Peyer's patch (tissue), 4 donors: ENCODE results near the gene FCGR2B. TPM values are rescaled to one million over a fixed set of nuclear protein-coding genes. Genes with fewer than 3 reads are reported as not detected.

Experiments
- DNase-seq, 3 donors: peaks; one replicate each; pipeline ENCODE4 v3.0.0-alpha.2; 2017 to 2019
- H3K27ac ChIP-seq, 4 donors: fragments of 200-600 bp; sonication (generic); one replicate each; pipeline ENCODE4 v1.5.1; 2016 to 2019
- H3K27me3 ChIP-seq, 2 donors: fragments of 200-600 bp; sonication (generic); one replicate each; pipeline ENCODE4 v1.5.1; 2019
- H3K36me3 ChIP-seq, 3 donors: fragments of 200-600 bp; sonication (generic); one replicate each; pipeline ENCODE4 v1.5.1; 2016 to 2019
- H3K4me1 ChIP-seq, 4 donors: fragments of 200-600 bp; sonication (generic); one replicate each; pipeline ENCODE4 v1.5.1; 2016 to 2019
- H3K4me3 ChIP-seq, 4 donors: fragments of 200-600 bp; sonication (generic); 1 replicate in 3 of 4; 2 replicates in 1 of 4; pipeline ENCODE4 v1.5.1; 2016 to 2019; ENCODE audit warnings: mild to moderate bottlenecking in 1 of 4
- H3K9me3 ChIP-seq, 4 donors: fragments of 200-600 bp; sonication (generic); one replicate each; pipeline ENCODE4 v1.5.1; 2016 to 2019; ENCODE audit warnings: mild to moderate bottlenecking in 1 of 4
- POLR2A ChIP-seq, 2 donors: fragments of 450-650 bp; IDR thresholded peaks; one replicate each; pipeline ENCODE4 v1.5.1; 2017; ENCODE audit warnings: antibody characterized with exemption in 2 of 2, mild to moderate bottlenecking in 2 of 2, moderate library complexity in 2 of 2
- small RNA-seq, 2 donors: library from RNA; depleted of rRNA; stranded (forward); fragments of <200 nt; gene quantifications; one replicate each; pipeline ENCODE3, GENCODE V24; 2016
- total RNA-seq, 4 donors: library from RNA; depleted of rRNA; stranded (reverse); fragments of >200 nt; gene quantifications; one replicate each; pipeline ENCODE4 v1.1.0, GENCODE V29; 2016
- TF ChIP-seq, protein P1 (sequence below), 6 experiments: fragments of 450-650 bp in 4 of 6; fragments of 200-600 bp in 2 of 6; sonication (generic) in 1 of 6; IDR thresholded peaks; one replicate each; pipeline ENCODE4 v1.5.1; 2017 to 2019; ENCODE audit warnings: antibody characterized with exemption in 6 of 6, mild to moderate bottlenecking in 3 of 6, moderate library complexity in 1 of 6

The FCGR2B gene
- total RNA-seq, 4 donors from 2014 or later, result 0.95 to 50.3 (median 10.8) TPM

GRCh38 chr1:161725908-161726472 lies 63.0 kb downstream of the FCGR2B start:
- Histone ChIP-seq H3K4me1 (peaks cover 0 to 20% (median 3%) of the 10 kb centered on the region in 4 donors), H3K36me3 (no peaks in the 10 kb centered on the region), H3K27me3 (peaks cover 0 to 3% of the 10 kb centered on the region in 2 donors), H3K9me3 (no peaks in the 10 kb centered on the region), H3K27ac (peak overlapping the region; percentile 79 to 98 (median 89)), H3K4me3 (peak overlapping the region; percentile 83 to 93 (median 88))
- DNase-seq, result peak; percentile 58 to 69 (median 65)
- TF ChIP-seq, protein P1, sequence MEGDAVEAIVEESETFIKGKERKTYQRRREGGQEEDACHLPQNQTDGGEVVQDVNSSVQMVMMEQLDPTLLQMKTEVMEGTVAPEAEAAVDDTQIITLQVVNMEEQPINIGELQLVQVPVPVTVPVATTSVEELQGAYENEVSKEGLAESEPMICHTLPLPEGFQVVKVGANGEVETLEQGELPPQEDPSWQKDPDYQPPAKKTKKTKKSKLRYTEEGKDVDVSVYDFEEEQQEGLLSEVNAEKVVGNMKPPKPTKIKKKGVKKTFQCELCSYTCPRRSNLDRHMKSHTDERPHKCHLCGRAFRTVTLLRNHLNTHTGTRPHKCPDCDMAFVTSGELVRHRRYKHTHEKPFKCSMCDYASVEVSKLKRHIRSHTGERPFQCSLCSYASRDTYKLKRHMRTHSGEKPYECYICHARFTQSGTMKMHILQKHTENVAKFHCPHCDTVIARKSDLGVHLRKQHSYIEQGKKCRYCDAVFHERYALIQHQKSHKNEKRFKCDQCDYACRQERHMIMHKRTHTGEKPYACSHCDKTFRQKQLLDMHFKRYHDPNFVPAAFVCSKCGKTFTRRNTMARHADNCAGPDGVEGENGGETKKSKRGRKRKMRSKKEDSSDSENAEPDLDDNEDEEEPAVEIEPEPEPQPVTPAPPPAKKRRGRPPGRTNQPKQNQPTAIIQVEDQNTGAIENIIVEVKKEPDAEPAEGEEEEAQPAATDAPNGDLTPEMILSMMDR (IDR thresholded peaks at IDR 0.05), result peak in 3 of 6 experiments; percentile 19 to 25 (median 24)
- TF ChIP-seq POLR2A (IDR thresholded peaks at IDR 0.05), result no peak

- H3K27me3 ChIP-seq, result peaks cover 0 to 3% of the 10 kb centered on the region in 2 donors
- no peaks in the 10 kb centered on the region for H3K36me3 ChIP-seq
- no peaks in the 10 kb centered on the region for H3K9me3 ChIP-seq
- TF ChIP-seq, protein P1 (IDR thresholded peaks at IDR 0.05), result no peak
- TF ChIP-seq POLR2A (IDR thresholded peaks at IDR 0.05), result peak; percentile 15 to 19
- H3K4me3 ChIP-seq, result peak overlapping the region; percentile 83 to 93 (median 88)
- H3K4me1 ChIP-seq, result peaks cover 0 to 20% (median 3%) of the 10 kb centered on the region in 4 donors
- peak overlapping the region; percentile 79 to 98 (median 89) for H3K27ac ChIP-seq
- peak; percentile 79 to 94 (median 93) for DNase-seq
Measured at GRCh38 chr1:161726473-161727255, 63.7 kb downstream of the FCGR2B start.

GRCh38 chr1:161727256-161727924 lies 64.4 kb downstream of the FCGR2B start:
- DNase-seq, result peak in 2 of 3 donors; percentile 33 to 59
- Histone ChIP-seq H3K27ac (peak overlapping the region; percentile 79 to 98 (median 89)), H3K4me1 (peaks cover 0 to 20% (median 3%) of the 10 kb centered on the region in 4 donors), H3K27me3 (peaks cover 0 to 3% of the 10 kb centered on the region in 2 donors), H3K9me3 (no peaks in the 10 kb centered on the region), H3K4me3 (peak overlapping the region; percentile 83 to 93 (median 88)), H3K36me3 (no peaks in the 10 kb centered on the region)
- TF ChIP-seq, protein P1 (IDR thresholded peaks at IDR 0.05), result no peak
- TF ChIP-seq POLR2A (IDR thresholded peaks at IDR 0.05), result no peak

Small RNAs within 50 kb of the gene (small RNA-seq; reads per million reads assigned to genes)
- gene RF00019, result 0 reads per million in 2 donors

Other genes with a start within 250 kb of the FCGR2B start
- gene FCGR2A, start 157.7 kb upstream of the FCGR2B start, total RNA-seq, result 10 to 100 TPM in 1 of 4 donors, 1 to 10 TPM in 3; 3.3 to 14.3 (median 5.9) TPM
- gene HSPA6, start 138.6 kb upstream of the FCGR2B start, total RNA-seq, result 1 to 10 TPM in 2 of 4 donors, under 1 TPM in 2; 0.35 to 5.8 (median 0.91) TPM
- 1 to 10 TPM in 1 of 4 donors, under 1 TPM in 1, not detected in 2; 0.53 to 2.8 TPM for gene FCGR3A, start 113.3 kb upstream of the FCGR2B start, total RNA-seq
- gene FCGR3B, start 32.0 kb upstream of the FCGR2B start, total RNA-seq, result 1 to 10 TPM in 1 of 4 donors, not detected in 3; 6.6 TPM
- 10 to 100 TPM in 1 of 4 donors, 1 to 10 TPM in 1, under 1 TPM in 1, not detected in 1; 0.85 to 47.0 (median 5.0) TPM for gene FCRLA, start 44.1 kb downstream of the FCGR2B start, total RNA-seq
- under 1 TPM in 2 of 4 donors, not detected in 2; 0.40 to 0.57 TPM for gene FCRLB, start 58.4 kb downstream of the FCGR2B start, total RNA-seq
- gene DUSP12, start 86.6 kb downstream of the FCGR2B start, total RNA-seq, result 10 to 100 TPM in 3 of 4 donors, 1 to 10 TPM in 1; 7.7 to 23.1 (median 16.3) TPM
- gene ATF6, start 103.2 kb downstream of the FCGR2B start, total RNA-seq, result 10 to 100 TPM; 15.5 to 21.4 (median 20.8) TPM